Measurements from ENCODE around the gene GNAS-AS1. TPM values are rescaled to one million over a fixed set of nuclear protein-coding genes. Genes with fewer than 3 reads are reported as not detected.

The GNAS-AS1 gene
- total RNA-seq, 1 donor from 2014 or later = 4.1 TPM

- DNase-seq (ENCODE audit: low spot score) = no peak
These were observed 66.2 kb downstream of the GNAS-AS1 start for GRCh38 chr20:58784321-58785074.

- DNase-seq (ENCODE audit: low spot score) = no peak
These were observed 67.1 kb downstream of the GNAS-AS1 start for GRCh38 chr20:58783511-58784011.

GRCh38 chr20:58781138-58781537 lies 69.6 kb downstream of the GNAS-AS1 start:
- DNase-seq (ENCODE audit: low spot score) = no peak

GRCh38 chr20:58778760-58779159 lies 71.9 kb downstream of the GNAS-AS1 start:
- DNase-seq (ENCODE audit: low spot score) = no peak

- DNase-seq (ENCODE audit: low spot score) = no peak
These were observed 73.0 kb downstream of the GNAS-AS1 start for GRCh38 chr20:58777657-58778056.

GRCh38 chr20:58776109-58776508 lies 74.6 kb downstream of the GNAS-AS1 start:
- no peak for DNase-seq (ENCODE audit: low spot score)

GRCh38 chr20:58775371-58775770 lies 75.3 kb downstream of the GNAS-AS1 start:
- no peak for DNase-seq (ENCODE audit: low spot score)

DNA sequence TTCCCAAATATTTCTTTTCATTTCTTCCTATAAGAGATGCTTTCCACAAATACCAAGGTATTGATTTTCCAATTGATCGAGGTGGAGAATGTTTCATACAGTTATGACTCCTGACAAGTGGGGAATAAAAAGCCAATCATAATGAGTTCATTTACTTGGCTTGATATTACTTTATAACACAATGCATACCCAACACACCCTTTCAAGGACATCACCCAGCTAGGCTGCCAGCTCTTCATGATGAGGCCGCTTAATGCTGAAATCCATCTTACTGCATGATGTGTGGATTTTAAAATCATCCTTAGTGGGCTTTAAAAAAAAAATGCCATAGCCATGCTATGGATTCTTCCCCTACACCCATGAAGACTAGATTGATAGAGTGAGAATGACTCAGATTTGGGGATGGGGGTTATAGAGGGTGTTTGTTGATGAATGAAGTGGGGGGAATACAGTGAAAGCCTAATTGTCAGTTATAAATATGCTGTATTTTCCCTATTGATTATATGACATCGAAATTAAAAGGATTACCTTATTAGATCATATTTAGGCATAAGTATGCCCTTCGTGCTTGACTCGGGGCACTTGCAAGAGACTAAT lies 75.9 kb downstream of the GNAS-AS1 start:
- no peak for DNase-seq (ENCODE audit: low spot score)

GRCh38 chr20:58774214-58774613 lies 76.5 kb downstream of the GNAS-AS1 start:
- no peak for DNase-seq (ENCODE audit: low spot score)

DNA sequence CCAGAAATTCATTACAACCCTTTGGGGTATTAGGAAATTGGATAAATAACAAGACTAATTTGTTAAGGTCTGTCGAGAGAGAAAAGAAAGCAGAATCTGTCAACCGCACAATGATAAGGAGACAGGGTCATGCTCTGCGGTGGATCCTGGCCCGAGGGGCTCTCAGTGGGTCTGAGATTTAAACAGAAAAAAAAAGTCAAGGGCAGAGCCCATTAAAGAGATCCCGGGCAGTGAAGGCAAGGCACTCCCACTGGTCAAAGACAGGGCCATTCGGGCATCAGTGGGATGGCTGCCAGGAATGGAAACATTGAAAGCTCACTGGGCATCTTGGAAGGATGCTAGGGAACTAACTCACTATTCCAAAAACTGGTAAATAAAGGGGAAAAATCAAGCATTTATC lies 77.9 kb downstream of the GNAS-AS1 start:
- DNase-seq (ENCODE audit: low spot score) = no peak

Other genes starting within 250 kb of the GNAS-AS1 start
- gene STX16, start 199.6 kb downstream of the GNAS-AS1 start, total RNA-seq (ENCODE audit: insufficient read depth, low replicate concordance) = 24.1 TPM
- gene NPEPL1, start 158.1 kb downstream of the GNAS-AS1 start, total RNA-seq (ENCODE audit: insufficient read depth, low replicate concordance) = 25.0 TPM
- gene GNAS, start 1.8 kb upstream of the GNAS-AS1 start, total RNA-seq (ENCODE audit: insufficient read depth, low replicate concordance) = 248 TPM
- gene NELFCD, start 130.4 kb upstream of the GNAS-AS1 start, total RNA-seq (ENCODE audit: insufficient read depth, low replicate concordance) = 28.2 TPM
- 131 TPM for gene CTSZ, start 156.4 kb upstream of the GNAS-AS1 start, total RNA-seq (ENCODE audit: insufficient read depth, low replicate concordance)
- 2.4 TPM for gene TUBB1, start 168.5 kb upstream of the GNAS-AS1 start, total RNA-seq (ENCODE audit: insufficient read depth, low replicate concordance)
- 34.7 TPM for gene ATP5F1E, start 181.4 kb upstream of the GNAS-AS1 start, total RNA-seq (ENCODE audit: insufficient read depth, low replicate concordance)
- 40.0 TPM for gene PRELID3B, start 191.9 kb upstream of the GNAS-AS1 start, total RNA-seq (ENCODE audit: insufficient read depth, low replicate concordance)

All from umbilical cord (tissue), 2 donors.